ENCODE data around the gene PRKN.

DNA sequence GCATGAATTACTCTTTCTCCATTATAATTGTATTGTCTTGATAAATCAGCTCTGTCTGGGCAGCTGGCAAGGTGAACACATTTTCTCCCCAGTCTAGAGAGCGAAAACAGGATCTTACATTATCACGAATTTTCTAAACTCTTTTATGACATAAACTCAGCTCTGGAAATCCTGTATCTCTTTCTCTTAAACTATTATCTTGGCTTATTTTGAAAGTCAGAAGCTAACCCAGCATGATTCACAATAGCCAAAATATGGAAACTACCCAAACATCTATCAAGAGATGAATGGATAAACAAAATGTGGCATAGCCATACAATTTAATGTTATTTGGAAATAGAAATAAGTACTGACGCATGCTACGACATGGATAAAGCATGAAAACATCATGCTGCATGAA lies 1427.8 kb downstream of the PRKN start:
- TF ChIP-seq, protein P1, sequence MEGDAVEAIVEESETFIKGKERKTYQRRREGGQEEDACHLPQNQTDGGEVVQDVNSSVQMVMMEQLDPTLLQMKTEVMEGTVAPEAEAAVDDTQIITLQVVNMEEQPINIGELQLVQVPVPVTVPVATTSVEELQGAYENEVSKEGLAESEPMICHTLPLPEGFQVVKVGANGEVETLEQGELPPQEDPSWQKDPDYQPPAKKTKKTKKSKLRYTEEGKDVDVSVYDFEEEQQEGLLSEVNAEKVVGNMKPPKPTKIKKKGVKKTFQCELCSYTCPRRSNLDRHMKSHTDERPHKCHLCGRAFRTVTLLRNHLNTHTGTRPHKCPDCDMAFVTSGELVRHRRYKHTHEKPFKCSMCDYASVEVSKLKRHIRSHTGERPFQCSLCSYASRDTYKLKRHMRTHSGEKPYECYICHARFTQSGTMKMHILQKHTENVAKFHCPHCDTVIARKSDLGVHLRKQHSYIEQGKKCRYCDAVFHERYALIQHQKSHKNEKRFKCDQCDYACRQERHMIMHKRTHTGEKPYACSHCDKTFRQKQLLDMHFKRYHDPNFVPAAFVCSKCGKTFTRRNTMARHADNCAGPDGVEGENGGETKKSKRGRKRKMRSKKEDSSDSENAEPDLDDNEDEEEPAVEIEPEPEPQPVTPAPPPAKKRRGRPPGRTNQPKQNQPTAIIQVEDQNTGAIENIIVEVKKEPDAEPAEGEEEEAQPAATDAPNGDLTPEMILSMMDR (IDR thresholded peaks at IDR 0.05): no peak
- TF ChIP-seq POLR2A (IDR thresholded peaks at IDR 0.05): no peak

All from tibial nerve (tissue), 3 donors.